Liver (tissue), 9 donors: ENCODE results near the gene RBM3. TPM values are rescaled to one million over a fixed set of nuclear protein-coding genes. Genes with fewer than 3 reads are reported as not detected.

Experiments used
- DNase-seq: peaks from one replicate; pipeline ENCODE4 v3.0.0-alpha.2; 2017; ENCODE audit warnings: low spot score
- H3K27ac ChIP-seq, 2 donors: one replicate each; pipeline ENCODE4 v1.7.0; 2013; ENCODE audit warnings: inconsistent platforms in 2 of 2, low read length in 2 of 2, control low read depth in 1 of 2, low read depth in 1 of 2, mild to moderate bottlenecking in 1 of 2
- H3K27me3 ChIP-seq, 4 donors: one replicate each; pipeline versions ENCODE4 v1.6.1 to v1.7.0; 2013; ENCODE audit warnings: low read length in 3 of 4, inconsistent platforms in 1 of 4, mild to moderate bottlenecking in 1 of 4, moderate library complexity in 1 of 4; ENCODE audit not compliant: control insufficient read depth in 4 of 4, insufficient read depth in 4 of 4
- H3K36me3 ChIP-seq, 4 donors: one replicate each; pipeline versions ENCODE4 v1.6.1 to v1.7.0; 2013; ENCODE audit warnings: low read length in 3 of 4, mild to moderate bottlenecking in 3 of 4, low read depth in 1 of 4, moderate library complexity in 1 of 4; ENCODE audit not compliant: control insufficient read depth in 4 of 4, insufficient read depth in 3 of 4
- H3K4me1 ChIP-seq, 4 donors: one replicate each; pipeline versions ENCODE4 v1.6.1 to v1.7.0; 2013; ENCODE audit warnings: low read length in 3 of 4, mild to moderate bottlenecking in 3 of 4, moderate library complexity in 1 of 4; ENCODE audit not compliant: control insufficient read depth in 4 of 4, insufficient read depth in 4 of 4
- H3K4me3 ChIP-seq, 3 donors: one replicate each; pipeline versions ENCODE4 v1.6.1 to v1.7.0; 2013; ENCODE audit warnings: low read length in 3 of 3, control low read depth in 1 of 3, low read depth in 1 of 3, mild to moderate bottlenecking in 1 of 3
- H3K9ac ChIP-seq, 2 donors: one replicate each; pipeline ENCODE4 v1.7.0; 2013; ENCODE audit warnings: low read length in 2 of 2, mild to moderate bottlenecking in 2 of 2, moderate library complexity in 2 of 2, control low read depth in 1 of 2, low read depth in 1 of 2
- H3K9me3 ChIP-seq, 4 donors: one replicate each; pipeline versions ENCODE4 v1.6.1 to v1.7.0; 2013; ENCODE audit warnings: low read length in 3 of 4; ENCODE audit not compliant: control insufficient read depth in 4 of 4
- ATF3 ChIP-seq: IDR thresholded peaks from 2 replicates; pipeline ENCODE4 v1.6.1; 2016; ENCODE audit warnings: antibody characterized with exemption
- CTCF ChIP-seq: fragments of 150-350 bp; IDR thresholded peaks from 2 replicates; pipeline ENCODE4 v1.5.1; 2017; ENCODE audit warnings: improper control_type of control experiment, low read depth, low read length; ENCODE audit not compliant: missing input control
- EGR1 ChIP-seq, 2 donors: IDR thresholded peaks; 2 replicates each; pipeline ENCODE4 v1.6.1; 2016 to 2018; ENCODE audit warnings: antibody characterized with exemption in 2 of 2, low read depth in 2 of 2
- FOXA1 ChIP-seq: IDR thresholded peaks from 2 replicates; pipeline ENCODE4 v1.6.1; 2016; ENCODE audit warnings: antibody characterized with exemption
- GABPA ChIP-seq, 2 donors: IDR thresholded peaks in 1 of 2; conservative IDR thresholded peaks in 1 of 2; 2 replicates each; pipeline ENCODE4 v1.6.1; 2016; ENCODE audit warnings: antibody characterized with exemption in 2 of 2, mild to moderate bottlenecking in 1 of 2, moderate library complexity in 1 of 2
- HNF4A ChIP-seq, 2 donors: conservative IDR thresholded peaks; 2 replicates each; pipeline ENCODE4 v1.6.1; 2016; ENCODE audit warnings: antibody characterized with exemption in 2 of 2, mild to moderate bottlenecking in 2 of 2
- NR2F2 ChIP-seq: IDR thresholded peaks from 2 replicates; pipeline ENCODE4 v1.6.1; 2016; ENCODE audit warnings: antibody characterized with exemption
- RAD21 ChIP-seq, 2 donors: IDR thresholded peaks; 2 replicates each; pipeline ENCODE4 v1.6.1; 2016; ENCODE audit warnings: antibody characterized with exemption in 2 of 2, mild to moderate bottlenecking in 2 of 2
- RXRA ChIP-seq, 2 donors: IDR thresholded peaks; 2 replicates each; pipeline ENCODE4 v1.6.1; 2017 to 2018; ENCODE audit warnings: antibody characterized with exemption in 2 of 2, mild to moderate bottlenecking in 1 of 2
- SP1 ChIP-seq: IDR thresholded peaks from 2 replicates; pipeline ENCODE4 v1.6.1; 2018; ENCODE audit warnings: antibody characterized with exemption, mild to moderate bottlenecking
- TAF1 ChIP-seq: conservative IDR thresholded peaks from 2 replicates; pipeline ENCODE4 v1.6.1; 2016; ENCODE audit warnings: antibody characterized with exemption, mild to moderate bottlenecking
- YY1 ChIP-seq: IDR thresholded peaks from 2 replicates; pipeline ENCODE4 v1.6.1; 2016; ENCODE audit warnings: antibody characterized with exemption, mild to moderate bottlenecking
- ZBTB33 ChIP-seq: IDR thresholded peaks from 2 replicates; pipeline ENCODE4 v1.6.1; 2016; ENCODE audit warnings: antibody characterized with exemption
- WGBS: extraction: QIAGEN DNeasy Blood & Tissue Kit; methylation state at CpG from one replicate; pipeline ENCODE4 v1.1.7; 2013; 5-methylcytosine and 5-hydroxymethylcytosine counted together
- polyA plus RNA-seq, 2 donors: library from polyadenylated mRNA; stranded (reverse) in 1 of 2; unstranded in 1 of 2; fragments of 200-250 nt in 1 of 2; fragments of >200 nt in 1 of 2; fragmentation: Nextera tagmentation in 1 of 2; extraction: Ambion mirVana in 1 of 2; gene quantifications; one replicate each; pipeline versions ENCODE4 v1.2.1 to v1.2.3, GENCODE V29; 2013 to 2015
- total RNA-seq, 2 donors: library from RNA; depleted of rRNA; stranded (reverse); fragments of >200 nt; gene quantifications; one replicate each; pipeline ENCODE4 v1.2.3, GENCODE V29; 2014
- donor health status: healthy.
- donor health status: healthy.
- donor health status: healthy.
- donor health status: healthy.
- donor health status: healthy.

Gene RBM3
- total and polyA plus RNA-seq, 4 donors: 28.6 to 87.3 (median 62.1) TPM

- no peak for TF ChIP-seq HNF4A (conservative IDR thresholded peaks at IDR 0.05)
- no peak for TF ChIP-seq EGR1 (IDR thresholded peaks at IDR 0.05; ENCODE audit: low read depth in 2 of 2)
- no peak for TF ChIP-seq GABPA (IDR thresholded peaks at IDR 0.05 in 1 of 2, conservative IDR thresholded peaks at IDR 0.05 in 1 of 2)
- TF ChIP-seq RXRA (IDR thresholded peaks at IDR 0.05): no peak
These were observed 16.0 kb upstream of the RBM3 start (continued) for GRCh38 chrX:48558271-48558670.

- Histone ChIP-seq H3K36me3 (peaks cover 2 to 38% (median 9%) of the 10 kb centered on the region in 4 donors), H3K9me3 (no peaks in the 10 kb centered on the region)
- WGBS: 97% methylated on average over 24 of the region's 24 CpGs
These were observed 14.6 kb upstream of the RBM3 start for GRCh38 chrX:48559636-48560035.

GRCh38 chrX:48560056-48560455, 14.2 kb upstream of the RBM3 start:
- no peaks in the 10 kb centered on the region for H3K9me3 ChIP-seq
- TF ChIP-seq TAF1 (no peak), FOXA1 (no peak), CTCF (no peak), NR2F2 (no peak)
- no peak overlapping the region for H3K4me3 ChIP-seq
- no peak overlapping the region for H3K9ac ChIP-seq
- no peak for DNase-seq
- no peaks in the 10 kb centered on the region for H3K27me3 ChIP-seq
- 97% methylated on average over 14 of the region's 14 CpGs for WGBS
- H3K36me3 ChIP-seq: peaks cover 2 to 37% (median 8%) of the 10 kb centered on the region in 4 donors
- no peaks in the 10 kb centered on the region for H3K4me1 ChIP-seq
- no peak overlapping the region for H3K27ac ChIP-seq

More at GRCh38 chrX:48559636-48560035, 14.6 kb upstream of the RBM3 start:
- Histone ChIP-seq H3K4me1 (no peaks in the 10 kb centered on the region), H3K27me3 (no peaks in the 10 kb centered on the region), H3K27ac (no peak overlapping the region), H3K4me3 (no peak overlapping the region), H3K9ac (no peak overlapping the region)
- TF ChIP-seq ZBTB33 (no peak), SP1 (no peak), TAF1 (no peak), ATF3 (no peak), YY1 (no peak), NR2F2 (no peak), RXRA (IDR thresholded peaks at IDR 0.05) (no peak), RAD21 (IDR thresholded peaks at IDR 0.05) (no peak), GABPA (IDR thresholded peaks at IDR 0.05 in 1 of 2, conservative IDR thresholded peaks at IDR 0.05 in 1 of 2) (no peak), EGR1 (IDR thresholded peaks at IDR 0.05; ENCODE audit: low read depth in 2 of 2) (no peak)
- no peak for DNase-seq
